ENCODE measurements around the gene STAG1.

The STAG1 gene

DNA sequence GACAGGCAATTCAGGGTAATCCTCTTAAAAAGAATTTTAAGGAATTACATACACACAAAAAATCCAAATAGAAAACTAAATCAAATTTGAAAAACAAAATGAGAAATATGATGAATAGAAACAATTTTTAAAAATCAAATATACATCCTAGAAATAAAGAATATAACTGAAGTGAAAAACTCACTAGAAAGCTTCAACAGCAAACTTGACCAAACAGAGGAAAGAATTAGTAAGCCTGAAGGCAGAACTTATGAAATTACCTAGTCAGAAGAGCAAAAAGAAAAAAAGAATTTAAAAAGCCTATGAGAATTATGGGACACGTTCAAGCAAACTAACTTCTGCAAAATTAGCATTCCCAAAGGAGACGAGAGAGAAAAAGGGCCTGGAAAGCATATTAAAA is 296.0 kb downstream of the STAG1 start:
- TF ChIP-seq, protein P1, sequence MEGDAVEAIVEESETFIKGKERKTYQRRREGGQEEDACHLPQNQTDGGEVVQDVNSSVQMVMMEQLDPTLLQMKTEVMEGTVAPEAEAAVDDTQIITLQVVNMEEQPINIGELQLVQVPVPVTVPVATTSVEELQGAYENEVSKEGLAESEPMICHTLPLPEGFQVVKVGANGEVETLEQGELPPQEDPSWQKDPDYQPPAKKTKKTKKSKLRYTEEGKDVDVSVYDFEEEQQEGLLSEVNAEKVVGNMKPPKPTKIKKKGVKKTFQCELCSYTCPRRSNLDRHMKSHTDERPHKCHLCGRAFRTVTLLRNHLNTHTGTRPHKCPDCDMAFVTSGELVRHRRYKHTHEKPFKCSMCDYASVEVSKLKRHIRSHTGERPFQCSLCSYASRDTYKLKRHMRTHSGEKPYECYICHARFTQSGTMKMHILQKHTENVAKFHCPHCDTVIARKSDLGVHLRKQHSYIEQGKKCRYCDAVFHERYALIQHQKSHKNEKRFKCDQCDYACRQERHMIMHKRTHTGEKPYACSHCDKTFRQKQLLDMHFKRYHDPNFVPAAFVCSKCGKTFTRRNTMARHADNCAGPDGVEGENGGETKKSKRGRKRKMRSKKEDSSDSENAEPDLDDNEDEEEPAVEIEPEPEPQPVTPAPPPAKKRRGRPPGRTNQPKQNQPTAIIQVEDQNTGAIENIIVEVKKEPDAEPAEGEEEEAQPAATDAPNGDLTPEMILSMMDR (conservative IDR thresholded peaks at IDR 0.05; ENCODE audit: low read depth, low read length): no peak
- no peak for DNase-seq (ENCODE audit: low read depth)
- no peak overlapping the region for H3K4me3 ChIP-seq (ENCODE audit: low read length)

- TF ChIP-seq, protein P1 (conservative IDR thresholded peaks at IDR 0.05; ENCODE audit: low read depth, low read length): no peak
- H3K4me3 ChIP-seq (ENCODE audit: low read length): no peak overlapping the region
- no peak for DNase-seq (ENCODE audit: low read depth)
These were observed 307.6 kb downstream of the STAG1 start for GRCh38 chr3:136444581-136444980.

DNA sequence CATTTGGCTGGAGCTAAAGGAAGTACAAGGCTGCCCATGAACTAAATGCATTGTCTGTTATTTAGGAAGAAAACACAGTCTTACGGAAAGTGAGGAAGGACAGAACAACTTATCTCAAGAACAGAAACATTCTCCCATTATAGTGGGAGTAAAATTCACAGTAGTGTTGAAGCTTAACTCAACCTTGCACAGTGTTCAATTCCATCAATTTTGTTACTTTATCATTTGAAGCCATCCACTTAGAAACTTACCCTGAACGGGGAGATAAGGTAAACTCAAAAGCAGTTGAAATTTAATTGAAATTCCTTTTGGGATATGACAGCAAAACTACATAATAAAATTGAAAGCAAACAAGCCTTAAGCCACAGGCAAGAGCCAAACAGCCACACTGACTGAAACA is 315.1 kb downstream of the STAG1 start:
- TF ChIP-seq, protein P1 (conservative IDR thresholded peaks at IDR 0.05; ENCODE audit: low read depth, low read length): no peak
- no peak for DNase-seq (ENCODE audit: low read depth)
- H3K4me3 ChIP-seq (ENCODE audit: low read length): no peak overlapping the region

DNA sequence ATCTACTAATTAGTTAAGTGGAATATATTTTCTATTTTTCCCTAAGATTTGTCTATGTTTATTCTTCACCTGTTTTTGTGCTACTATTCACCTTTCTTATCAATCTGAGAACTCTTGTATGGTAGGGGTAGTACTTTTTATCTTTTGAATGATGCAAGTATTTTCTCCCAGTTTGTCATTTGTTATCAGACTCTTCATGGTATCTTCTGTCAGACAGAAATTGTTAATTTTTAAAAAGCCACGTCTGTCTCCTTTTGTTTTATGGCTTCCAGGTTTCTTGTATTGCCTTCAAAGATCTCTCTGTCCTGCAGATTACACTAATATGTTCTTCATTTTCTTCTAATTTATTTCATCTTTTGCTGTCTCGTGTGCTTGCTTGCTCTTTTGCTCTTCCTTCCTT is 317.7 kb downstream of the STAG1 start:
- TF ChIP-seq, protein P1 (conservative IDR thresholded peaks at IDR 0.05; ENCODE audit: low read depth, low read length): no peak
- no peak overlapping the region for H3K4me3 ChIP-seq (ENCODE audit: low read length)
- DNase-seq (ENCODE audit: low read depth): no peak

DNA sequence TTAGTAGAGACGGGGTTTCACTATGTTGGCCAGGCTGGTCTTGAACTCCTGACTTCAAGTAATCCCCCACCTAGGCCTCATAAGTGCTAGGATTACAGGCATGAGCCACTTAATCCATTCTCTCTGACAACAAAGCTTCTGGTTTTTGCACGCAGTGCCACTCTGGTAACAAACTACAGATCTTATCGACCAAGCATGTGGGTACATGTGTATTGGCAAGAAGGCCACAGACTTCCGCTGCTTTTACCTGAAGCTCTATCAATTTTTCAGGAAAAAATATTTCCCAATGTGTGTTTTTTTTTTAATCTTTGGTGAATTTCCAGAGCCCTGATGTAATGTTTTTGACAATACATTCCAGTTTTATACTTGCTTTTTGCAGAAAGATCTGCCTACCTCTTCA is 319.5 kb downstream of the STAG1 start:
- no peak overlapping the region for H3K4me3 ChIP-seq (ENCODE audit: low read length)
- TF ChIP-seq, protein P1 (conservative IDR thresholded peaks at IDR 0.05; ENCODE audit: low read depth, low read length): no peak
- no peak for DNase-seq (ENCODE audit: low read depth)

- no peak for DNase-seq (ENCODE audit: low read depth)
- H3K4me3 ChIP-seq (ENCODE audit: low read length): no peak overlapping the region
- TF ChIP-seq, protein P1 (conservative IDR thresholded peaks at IDR 0.05; ENCODE audit: low read depth, low read length): no peak
These were observed 324.0 kb downstream of the STAG1 start for GRCh38 chr3:136428167-136428566.

- H3K4me3 ChIP-seq (ENCODE audit: low read length): no peak overlapping the region
- TF ChIP-seq, protein P1 (conservative IDR thresholded peaks at IDR 0.05; ENCODE audit: low read depth, low read length): no peak
- DNase-seq (ENCODE audit: low read depth): no peak
These were observed 324.9 kb downstream of the STAG1 start for GRCh38 chr3:136427236-136427635.

Measured in retinal pigment epithelial cell (primary cell).